Stimulated activated CD4-positive, alpha-beta T cell treated with anti-CD3 and anti-CD28 coated beads, Interleukin-1b, Interleukin-23, amount 100 ng/mL, for 4 hours (primary cell): Measurements from ENCODE around the gene KIF1A.

ENCODE experiments used
- DNase-seq, 2 donors: peaks; one replicate each; pipeline ENCODE4 v3.0.0-alpha.2; 2020; ENCODE audit warnings: low read depth in 2 of 2

The KIF1A gene

DNA sequence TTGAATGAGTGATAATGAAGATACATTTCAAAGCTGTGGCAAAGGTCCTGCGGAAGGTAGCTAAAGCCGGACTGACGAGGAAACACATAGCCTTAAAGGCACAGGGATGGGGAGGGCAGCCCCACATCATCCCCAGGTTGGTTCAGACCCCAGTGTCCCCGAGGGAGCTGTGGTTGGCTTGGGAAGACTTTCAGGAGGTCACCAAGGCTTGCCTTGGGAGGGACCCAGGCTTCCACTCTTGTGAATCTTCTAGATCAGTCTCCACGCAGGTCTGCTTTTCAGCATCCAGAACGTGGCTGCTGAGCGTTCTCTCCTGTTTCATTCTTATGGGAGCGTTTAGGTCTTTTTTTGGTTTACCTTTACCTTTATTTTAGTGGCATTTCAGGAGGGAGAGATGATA is 16.8 kb downstream of the KIF1A start:
- DNase-seq: no peak

DNA sequence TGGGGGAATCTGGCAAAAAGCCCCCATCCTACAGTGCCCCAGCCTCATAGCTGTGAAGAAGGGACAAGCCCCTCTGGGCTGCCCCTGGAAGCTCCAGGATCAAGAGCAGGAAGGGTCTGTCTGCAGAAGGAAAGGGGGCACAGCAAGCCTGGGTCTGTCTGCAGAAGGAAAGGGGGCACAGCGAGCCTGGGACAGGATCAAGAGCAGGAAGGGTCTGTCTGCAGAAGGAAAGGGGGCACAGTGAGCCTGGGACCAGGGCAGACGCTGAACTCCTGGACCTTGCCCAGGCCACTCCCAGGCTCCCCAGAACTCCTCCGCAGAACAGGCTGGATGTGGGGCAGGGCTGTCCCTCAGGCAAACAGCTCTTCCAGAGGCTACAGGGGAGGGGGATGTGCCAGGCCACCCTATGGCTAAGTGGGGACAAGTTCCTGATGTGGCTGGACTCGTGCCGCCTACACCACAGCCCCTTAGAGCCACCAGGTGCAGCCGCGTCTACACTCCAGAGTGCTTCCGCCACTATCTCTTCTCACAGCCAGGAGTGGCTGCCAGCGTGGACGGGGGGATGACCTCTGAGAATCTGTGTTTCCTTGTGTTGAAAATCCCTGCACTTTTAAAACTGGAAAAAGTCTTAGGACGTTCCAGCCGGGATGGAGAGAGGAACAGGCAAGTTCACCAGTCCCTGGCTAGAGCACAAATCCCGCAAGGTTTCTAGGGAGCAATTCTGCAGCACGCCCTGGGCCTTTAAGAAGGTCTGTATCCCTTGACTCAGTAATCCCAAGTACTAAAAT is 20.8 kb downstream of the KIF1A start:
- no peak for DNase-seq

DNA sequence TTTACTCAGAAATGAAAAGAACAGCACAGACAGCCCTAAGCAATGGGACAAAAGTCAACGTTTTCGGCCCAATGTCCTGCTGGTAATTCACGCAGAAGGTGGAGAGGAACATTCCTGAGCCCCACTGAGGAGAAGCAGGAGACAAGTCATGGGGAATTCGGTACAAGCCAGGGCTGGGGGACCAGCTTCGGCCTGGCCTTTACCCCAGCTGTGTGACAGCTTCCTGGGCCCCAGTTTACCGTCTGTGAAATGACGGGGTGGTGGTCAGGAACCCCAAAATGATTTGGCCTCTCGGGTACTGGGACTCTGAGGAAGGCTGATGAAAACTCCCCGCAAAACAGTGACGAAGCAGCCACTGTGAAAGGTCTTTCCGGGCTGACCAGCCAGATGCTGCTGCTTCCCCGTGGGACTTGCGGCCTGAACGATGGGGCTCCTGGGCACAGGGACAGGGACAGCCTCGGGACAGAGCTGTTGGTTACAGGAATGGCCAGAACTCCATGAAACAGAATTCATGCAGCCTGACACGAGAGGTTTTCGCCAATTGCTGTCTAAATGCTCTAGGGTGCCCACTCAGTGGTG is 21.6 kb downstream of the KIF1A start:
- no peak for DNase-seq

DNA sequence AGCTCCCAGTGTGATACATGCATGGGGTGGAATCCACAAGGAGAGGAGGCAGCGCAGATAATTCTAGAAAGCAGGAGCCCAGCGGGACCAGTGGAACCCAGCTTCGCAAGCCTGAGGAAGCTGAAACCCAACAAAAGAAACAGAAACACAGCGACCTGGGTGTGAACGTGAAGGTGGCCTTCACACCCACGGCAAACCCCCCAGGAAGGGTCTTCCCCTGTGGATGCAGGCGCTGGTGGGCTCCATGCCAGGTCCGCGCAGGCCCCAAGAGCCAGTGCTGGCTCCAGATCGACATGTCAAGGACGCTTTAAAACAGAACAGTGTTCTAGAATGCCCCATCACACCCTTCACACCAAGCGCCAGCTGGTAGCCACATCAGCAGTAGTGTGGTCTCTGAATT is 22.1 kb downstream of the KIF1A start:
- no peak for DNase-seq

DNA sequence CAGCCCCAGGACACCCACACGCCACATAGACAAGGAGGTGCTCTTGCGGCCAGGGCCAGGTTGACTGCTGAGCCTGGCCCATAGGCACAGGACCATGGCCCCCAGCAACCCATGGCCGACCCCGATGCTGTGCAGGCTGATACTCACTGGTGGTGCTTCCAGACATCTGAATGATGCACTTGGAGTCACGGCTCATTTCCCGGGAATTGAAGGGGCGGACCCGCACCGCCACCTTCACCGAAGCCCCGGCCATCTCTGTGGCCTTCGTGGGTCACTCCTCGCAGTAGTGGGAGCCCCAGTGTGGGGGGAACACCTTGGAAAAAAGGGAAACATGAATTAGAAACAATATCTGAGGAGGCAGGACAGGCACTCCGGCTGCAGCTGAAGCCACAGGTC is 22.5 kb downstream of the KIF1A start:
- DNase-seq: no peak

DNA sequence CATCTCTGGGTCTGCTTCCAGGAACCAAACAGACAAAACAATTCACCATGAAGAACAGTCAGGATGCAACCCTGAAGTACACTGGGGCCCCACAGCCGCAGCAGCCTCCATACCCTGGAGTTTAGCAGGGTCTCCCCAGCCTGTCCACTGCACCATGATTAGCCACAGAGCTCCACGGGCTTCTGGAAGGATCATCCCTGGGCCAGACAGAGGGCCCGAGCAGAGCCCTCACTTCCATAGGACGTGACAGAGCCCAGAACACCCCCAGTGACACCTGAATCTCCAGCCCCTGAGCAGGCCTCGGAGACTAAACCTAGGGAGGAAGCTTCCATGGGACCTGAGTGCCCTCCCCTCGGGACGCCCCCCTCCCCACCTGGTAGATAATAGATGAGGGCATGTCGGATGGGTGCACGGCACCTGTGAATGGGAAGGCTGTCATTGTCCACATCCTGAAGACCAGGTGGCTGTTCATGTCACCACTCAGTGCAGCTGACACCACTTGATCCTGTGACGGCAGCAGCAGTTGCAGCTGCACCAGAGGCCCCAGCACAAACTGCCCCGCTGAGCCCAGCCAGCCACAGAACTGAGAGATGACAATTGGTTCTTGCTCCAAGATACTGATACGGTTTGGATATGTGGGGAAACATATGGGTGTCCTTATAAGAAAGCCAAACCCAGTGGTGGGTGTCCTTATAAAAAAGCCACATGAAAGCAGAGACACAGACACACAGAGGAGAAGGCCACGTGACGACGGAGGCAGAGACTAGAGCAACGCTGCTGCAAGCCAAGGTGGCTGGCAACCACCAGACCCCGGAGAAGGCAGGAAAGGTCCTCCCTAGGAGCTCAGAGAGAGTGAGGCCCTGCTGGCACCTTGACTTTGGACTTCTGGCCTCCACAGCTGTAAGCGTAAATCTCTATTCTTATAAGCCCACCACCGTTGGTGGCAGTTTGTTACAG is 23.2 kb downstream of the KIF1A start:
- DNase-seq: no peak

DNA sequence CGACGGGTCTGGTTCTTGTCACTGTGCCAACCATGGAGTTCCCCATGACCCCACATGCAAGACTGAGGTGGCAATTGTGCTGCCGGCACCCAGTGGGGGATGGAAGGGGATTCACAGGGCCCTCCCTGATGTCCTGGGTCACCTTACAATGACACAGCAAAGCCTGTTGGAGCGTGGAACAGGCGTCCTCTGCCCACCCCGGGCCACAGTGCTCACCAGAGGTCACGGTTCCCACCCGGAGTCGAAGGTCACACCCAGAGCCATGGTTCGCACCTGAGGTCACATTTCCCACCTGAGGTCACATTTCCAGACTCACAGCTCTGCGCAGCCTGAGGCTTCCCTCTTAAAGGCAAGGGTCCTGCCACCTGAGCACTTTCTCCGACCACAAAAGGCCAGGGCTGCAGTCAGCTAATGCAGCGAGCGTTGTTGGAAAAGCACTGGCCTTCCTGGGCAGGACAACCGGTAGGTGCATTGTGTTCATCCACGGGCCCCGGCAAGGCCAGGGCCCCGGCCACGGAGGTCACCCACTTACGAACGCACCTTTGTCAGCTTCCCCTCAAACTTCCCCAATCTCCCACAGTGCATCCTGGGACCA is 24.0 kb downstream of the KIF1A start:
- DNase-seq: no peak

DNA sequence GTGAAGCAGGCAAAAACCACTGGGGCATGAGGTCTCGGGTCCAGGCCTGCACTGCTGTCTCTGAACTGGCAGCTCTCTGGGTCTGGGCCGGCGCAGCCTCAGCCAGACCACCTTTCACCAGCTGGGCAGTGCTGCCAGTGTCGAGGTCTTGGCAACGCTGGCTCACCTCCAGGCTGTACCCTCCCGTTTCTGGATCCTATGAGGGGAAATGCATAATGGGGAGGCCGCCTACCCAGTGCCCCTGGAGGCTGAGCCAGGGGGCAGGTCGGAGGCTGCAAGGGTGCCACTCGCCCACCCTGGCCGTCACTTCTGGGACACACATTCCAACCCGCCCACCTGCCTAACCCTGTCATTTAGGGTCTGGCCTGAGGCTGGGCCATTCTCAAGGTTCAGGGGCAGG is 24.6 kb downstream of the KIF1A start:
- no peak for DNase-seq

DNA sequence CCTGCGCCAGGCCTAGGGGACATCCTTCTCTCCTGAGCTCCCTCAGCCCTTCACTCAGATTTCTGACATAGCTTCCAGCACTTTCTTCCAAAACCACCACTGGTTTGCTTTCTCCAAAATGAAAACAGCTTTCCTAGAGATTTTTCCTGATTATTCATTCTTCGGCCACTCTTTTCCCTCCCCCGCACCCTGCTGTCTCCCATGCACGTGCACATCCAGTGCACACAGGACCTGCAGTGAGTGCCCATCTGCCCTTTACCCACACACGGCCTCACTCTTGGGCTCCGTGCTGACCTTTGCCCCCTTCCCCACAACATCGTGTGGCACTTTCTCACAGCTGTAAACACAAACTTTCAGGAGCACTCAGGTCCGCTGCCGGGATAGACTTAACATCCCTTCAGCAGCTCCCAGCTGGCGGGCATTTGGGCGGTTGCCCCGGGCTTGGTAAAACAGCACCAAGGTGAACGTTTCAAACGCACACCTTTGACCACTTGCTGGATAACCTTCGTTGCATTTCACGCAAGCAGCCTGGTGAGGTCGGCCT is 25.8 kb downstream of the KIF1A start:
- DNase-seq: no peak

DNA sequence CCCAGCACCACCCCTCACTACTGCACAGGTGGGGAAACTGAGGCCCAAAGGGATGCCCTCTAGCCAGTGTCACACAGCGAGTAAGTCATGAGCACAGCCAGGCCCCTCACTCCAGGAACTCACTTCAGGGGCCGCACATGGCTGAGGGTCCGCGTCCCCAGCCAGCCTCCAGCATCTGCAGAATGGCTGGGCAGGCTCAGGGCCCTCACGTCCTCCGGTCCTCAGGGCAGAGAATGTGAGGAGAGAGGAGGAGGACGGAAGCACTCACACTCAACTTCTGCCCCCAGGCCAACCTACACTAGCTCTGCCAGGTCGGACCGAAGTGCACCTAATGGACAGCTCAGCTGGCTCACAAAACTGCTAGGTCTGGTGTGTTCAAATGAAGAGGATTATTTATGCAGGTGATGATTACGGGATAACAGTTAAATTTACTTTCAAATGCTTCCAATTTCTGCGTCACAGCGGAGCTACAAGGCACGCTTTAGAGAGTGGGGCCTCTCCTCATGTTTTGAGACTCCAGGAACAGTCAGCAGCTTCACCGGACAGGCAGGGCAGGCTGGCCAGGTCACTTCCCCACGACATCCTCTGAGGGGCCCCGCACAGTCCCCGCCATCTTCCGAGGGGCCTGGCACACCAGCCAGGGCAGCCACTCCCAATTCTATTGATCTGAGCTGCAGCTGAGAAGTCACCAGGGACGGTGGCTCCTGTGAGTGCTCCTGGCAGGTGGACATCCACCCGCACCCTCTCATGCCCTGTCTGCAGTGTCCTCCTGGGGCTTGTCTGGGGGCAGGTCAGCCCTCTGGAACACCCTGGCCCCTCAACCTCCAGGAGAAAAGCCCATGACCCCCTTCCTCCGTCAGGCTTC is 26.5 kb downstream of the KIF1A start:
- DNase-seq: no peak

DNA sequence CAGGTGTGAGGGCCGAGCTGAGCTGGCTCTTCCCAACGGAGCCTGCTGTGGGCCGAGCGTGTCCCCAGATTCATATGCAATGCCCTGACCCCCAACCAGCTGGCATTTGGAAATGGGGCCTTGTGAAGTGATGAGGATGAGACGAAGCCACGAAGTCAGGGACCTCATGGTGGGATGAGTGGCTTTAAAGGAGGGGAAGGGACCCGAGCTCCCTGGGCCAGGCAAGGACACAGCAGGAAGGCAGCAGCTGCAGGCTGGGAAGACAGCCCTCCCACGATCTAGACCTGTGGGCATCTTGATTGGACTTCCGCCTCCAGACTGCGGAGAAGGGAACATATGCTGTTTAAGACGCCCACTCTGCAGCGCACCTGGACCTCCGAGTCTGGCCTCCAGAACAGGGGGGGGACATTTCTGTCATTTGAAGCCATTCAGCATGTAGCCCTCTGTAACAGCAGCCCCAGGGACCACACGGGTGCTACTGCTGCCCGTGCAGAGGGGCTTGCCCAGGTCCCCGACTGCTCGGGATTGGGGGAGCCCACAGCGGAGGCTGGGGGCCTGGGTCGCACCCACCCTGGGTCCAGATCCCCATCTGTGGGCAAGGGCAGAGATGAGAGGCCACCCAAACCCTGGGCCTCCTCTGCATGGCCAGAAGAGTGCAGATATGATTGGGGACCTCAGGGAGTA is 27.2 kb downstream of the KIF1A start:
- no peak for DNase-seq

DNA sequence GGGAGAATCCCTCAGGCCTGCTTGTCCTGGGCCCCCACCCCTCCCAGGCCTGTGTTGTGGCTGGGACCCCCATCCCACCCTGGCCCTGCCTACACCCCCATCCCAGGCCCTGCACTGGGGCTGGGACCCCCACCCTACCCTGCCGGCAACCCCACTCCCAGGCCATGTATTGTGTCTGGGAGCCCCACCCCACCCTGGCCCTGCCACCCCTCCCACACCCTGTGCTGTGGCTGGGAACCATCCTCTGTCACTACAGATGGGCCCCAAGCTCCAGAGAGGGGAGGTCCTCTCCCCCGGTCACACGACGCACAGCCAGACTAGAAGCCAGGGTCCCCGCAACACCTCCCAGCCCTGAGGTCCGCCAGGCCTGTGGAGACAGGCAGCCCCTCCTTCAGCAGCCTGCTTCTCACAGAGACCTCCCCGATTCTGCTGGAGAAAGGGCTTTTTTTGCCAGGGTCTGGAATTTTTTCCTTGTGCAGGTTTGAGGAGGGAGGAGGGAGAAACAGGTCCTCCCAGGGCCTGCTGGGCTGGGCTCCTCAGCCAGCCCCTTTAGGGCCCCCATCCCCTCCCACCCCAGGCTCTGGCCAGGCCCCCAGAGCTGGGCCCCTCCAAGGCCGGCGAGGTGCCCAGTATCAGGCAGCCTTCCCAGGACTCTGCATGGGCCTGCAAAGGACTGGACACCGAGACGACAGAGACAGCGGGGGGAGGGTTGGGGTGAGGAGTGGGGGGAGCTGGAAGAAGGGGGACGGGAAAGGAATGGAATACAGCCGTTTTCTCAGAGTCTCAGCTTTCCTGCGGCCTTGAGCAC is 28.0 kb downstream of the KIF1A start:
- DNase-seq: no peak

DNA sequence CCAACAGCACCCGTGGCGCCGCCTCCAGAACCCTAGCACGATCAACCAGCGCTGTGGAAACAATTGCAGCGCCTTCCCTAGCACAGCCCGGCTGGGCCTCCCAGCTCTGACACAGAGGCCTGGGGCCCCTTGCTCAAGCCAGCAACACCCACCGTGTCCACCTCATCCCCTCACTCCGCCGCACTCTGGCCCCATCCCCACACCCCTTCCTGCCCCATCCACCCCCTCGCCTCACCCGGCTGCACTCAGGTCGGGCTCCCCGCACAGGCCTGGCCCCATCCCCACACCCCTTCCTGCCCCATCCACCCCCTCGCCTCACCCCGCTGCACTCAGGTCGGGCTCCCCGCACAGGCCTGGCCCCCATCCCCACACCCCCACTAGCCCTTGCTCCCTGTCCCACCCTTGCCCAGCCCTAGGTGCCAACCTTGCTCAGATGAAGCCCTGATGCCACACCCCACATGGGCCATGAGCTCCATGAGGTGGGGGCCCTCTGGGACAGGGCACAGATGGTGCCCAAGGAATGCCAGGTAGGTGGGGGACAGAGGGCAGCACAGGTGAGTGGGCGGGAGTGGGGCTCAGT is 28.7 kb downstream of the KIF1A start:
- no peak for DNase-seq

DNA sequence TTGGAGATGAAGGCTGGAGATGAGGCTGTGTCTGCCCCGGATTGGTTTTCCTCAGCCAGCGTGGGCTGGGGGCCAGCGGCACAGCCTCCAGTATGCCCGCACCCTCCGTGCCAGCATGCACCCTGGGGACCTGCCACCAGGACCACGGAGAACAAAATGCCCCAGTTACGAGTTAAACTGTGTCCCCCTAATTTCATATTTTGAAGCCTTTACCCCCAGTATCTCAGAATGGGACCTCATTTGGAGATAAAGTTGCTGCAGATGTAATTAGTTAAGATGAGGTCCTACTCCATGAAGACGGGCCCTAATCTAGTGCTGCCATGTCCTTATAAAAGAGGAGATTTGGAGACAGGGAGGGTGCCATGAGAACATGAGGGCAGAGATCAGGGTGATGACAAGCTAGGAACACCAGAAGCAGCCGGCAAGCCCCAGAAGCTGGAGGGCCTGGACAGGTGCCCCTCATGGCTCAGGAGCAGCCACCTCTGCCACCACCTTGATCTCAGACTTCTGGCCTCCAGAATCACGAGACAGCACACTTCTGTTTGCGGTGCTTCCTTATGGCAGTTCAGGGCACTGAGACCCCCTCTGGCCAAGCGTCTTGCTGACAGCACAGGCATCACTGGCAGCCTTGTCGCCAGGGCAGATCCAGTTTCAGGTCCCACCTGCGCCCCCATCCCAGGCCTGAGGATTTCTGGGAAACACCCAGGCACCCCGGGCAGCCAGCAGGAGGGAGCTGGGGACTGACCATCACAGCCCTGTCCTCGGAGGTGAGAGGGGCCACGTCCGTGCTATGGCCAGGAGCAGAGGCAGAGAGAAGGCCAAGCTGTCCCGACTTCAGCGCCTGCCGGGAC is 29.4 kb downstream of the KIF1A start:
- DNase-seq: no peak

DNA sequence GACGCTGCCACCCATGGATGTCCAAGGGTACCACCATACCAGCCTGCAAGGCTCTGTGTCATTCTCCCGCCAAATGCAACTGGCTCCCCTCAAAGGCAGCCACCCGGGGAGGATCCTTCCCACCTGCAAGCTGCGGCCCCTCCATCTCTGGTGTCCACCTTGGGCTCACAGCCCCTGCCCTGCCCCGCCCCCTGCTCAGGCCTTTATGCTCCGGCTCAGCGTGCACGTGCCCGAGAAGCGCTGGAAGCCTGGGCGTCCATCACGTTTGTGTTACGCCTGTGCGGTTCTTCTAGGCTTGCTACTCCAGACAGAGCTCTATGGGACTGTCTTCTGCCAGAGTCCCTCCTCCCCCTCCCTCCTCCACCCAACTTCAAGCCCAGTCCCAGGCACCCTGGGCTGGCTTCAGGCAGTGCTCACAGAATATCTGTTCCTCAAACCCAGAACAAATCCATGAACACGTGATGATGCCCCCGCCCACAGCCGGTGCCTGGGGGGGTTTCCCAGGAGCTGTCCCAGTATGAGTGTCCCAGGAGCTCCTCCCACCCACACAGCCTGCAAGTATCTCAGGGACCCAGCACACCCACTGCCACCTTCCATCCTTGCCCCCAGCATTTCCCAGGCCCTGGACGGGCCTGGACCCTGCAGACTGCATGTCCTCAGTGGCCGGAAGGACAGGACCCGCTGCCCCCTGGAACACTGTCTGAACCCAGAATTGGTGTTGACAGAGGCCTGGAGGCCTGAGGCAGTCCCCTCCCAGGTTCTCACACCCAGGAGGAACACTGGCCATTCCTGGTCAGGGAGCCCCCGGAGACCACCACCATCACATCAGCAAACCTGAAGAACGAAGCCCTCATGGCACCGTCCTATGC is 30.3 kb downstream of the KIF1A start:
- no peak for DNase-seq

DNA sequence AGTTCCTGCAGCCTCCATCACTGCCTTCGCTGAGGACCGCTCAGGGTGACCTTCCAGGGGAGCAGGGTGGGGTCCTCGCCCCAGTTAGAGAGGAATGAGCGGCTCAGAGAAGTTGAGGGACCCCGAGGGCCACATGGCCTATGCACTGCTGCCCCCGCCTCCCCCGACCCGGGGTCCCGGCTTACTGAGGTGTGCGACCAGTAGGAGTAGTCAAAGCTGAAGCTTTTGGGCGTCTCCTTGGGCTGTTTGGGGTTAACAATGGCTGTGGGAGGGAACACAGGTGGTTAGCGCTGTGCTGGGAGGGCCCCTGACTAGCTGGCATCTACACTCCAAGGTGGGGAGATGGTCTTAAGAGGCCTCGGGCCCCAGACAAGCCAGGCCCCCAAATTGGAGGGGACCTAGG is 31.0 kb downstream of the KIF1A start:
- DNase-seq: no peak

DNA sequence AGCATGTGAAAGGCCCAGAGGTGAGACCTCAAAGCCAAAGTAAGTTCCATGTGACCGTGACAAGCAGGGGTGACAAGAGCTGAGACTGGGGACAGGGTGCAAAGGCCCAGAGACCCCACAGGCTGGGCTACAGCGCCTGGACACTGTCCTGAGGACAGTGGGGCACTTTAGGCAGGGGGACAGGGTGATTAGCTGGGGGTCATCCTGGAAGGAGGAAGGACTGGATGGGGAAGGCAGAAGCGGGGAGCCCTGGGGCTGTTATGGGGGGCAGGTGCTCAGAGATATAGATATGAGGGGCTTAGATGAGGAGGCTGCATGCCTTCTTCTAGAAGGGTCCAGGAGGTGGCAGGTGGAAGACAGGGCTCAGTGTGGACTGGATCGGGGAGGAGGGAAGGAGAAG is 31.5 kb downstream of the KIF1A start:
- no peak for DNase-seq
